HL-60/S4 treated with retinoic acid at 250 ng/mL for 4 days and 3 days (cell line): ENCODE results near the gene SNTB2.

Source experiments
- in situ Hi-C: fragments of 300-500 bp; cut with MboI; formaldehyde crosslinking; loops from 2 replicates; pipeline ENCODE4 v1.7.0; 2022; ENCODE audit warnings: low sequenced_read_pairs

Gene SNTB2

GRCh38 chr16:69179328-69180010 lies 7.5 kb upstream of the SNTB2 start:
- in situ Hi-C loops = no loop called here

DNA sequence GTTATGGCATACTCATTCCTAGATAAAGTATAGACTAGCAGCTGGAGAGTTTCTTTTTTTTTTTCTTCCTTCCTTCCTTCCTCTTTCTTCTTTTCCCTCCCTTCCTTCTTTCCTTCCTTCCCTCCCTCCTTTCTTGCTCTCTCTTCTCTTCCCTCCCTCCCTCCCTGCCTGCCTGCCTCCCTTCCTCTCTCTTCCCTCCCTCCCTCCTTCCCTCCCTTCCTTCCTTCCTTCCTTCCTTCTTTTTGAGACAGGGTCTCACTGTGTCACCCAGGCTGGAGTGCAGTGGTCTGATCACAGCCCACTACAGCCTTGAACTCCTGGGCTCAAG lies 7.0 kb upstream of the SNTB2 start:
- in situ Hi-C loops = no loop called here

DNA sequence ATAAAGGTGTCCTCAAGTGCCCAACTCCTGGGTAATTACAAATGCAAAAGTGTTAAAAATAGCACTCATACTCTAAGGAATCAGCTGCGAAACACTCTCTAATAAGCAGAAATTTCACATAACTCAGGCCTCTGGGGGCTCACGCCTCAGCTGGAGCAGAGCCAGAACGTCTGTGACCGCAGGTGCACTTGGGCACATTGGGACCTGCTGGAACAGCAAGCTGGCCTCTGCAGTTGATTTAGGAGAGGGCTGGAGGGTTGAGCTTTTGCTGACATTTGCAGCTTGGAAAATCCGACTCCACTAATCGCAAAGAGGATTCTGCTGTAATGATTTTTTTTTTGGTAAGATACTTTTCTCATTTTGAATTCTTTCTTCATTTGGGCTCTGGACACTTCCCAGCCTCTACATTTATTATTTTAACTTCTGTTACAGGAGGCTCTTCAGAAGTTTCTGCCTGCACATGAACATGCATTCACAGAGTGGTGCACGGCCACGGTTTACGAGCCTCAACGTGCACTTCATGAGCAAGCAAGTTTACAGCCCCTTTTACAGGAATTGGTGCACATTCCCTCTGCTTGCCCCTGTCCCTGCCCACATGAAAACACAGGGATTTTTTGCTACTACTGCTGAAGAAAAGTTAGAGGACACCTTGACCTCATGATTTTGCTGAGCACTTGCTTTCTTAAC lies 4.1 kb upstream of the SNTB2 start:
- in situ Hi-C loops = no loop called here

DNA sequence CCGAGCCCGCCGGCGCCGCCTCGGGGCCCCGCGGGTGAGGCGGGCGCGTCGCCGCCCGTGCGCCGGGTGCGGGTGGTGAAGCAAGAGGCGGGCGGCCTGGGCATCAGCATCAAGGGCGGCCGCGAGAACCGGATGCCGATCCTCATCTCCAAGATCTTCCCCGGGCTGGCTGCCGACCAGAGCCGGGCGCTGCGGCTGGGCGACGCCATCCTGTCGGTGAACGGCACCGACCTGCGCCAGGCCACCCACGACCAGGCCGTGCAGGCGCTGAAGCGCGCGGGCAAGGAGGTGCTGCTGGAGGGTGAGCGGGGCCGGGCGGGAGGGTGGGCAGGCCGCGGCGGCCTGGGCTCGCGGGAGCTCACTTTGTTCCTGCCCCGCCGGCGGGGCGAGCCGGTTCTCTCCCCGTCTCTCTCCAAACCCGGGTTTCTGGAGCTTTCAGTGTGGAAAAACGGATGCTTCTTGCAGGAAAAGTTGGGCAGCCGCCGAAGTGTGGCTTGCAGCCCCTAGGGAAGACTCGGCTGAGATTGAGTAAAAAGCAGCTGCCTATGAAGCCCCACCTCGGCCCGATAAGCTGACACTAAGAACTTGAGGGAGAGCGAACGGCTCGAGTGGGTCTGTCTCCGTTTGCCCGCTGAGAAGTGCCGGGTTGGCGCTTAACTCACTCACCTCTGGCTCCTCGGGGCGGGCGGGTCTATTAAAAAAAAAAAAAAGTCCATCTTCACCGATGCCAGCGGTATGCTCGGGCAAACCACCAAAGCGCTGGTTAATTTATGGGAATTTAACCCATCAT lies 677 bp downstream of the SNTB2 start:
- in situ Hi-C loops = no loop called here

- in situ Hi-C loops = no loop called here
Measured at GRCh38 chr16:69188236-69188549, 1.2 kb downstream of the SNTB2 start.

DNA sequence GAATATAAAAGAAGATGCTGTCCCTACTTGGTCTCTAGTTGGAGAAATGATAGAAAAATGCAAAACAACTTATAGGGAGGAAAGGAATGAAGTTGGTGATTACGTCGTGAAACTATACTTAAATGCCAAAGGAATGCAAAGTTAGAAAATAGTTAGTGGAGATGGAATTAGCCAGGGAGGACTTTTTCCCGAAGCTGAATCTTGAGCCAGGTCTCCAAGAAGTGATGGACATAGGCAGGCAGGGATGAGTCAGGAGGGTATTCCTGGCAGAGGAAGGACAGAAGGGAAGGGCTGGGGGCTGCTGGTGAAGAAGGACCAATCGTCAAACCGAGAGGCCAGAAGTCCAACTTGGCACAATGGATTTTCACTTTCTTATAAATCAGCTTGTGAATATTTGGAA lies 1.8 kb downstream of the SNTB2 start:
- in situ Hi-C loops = no loop called here

GRCh38 chr16:69190046-69190588 lies 3.2 kb downstream of the SNTB2 start:
- in situ Hi-C loops = no loop called here

DNA sequence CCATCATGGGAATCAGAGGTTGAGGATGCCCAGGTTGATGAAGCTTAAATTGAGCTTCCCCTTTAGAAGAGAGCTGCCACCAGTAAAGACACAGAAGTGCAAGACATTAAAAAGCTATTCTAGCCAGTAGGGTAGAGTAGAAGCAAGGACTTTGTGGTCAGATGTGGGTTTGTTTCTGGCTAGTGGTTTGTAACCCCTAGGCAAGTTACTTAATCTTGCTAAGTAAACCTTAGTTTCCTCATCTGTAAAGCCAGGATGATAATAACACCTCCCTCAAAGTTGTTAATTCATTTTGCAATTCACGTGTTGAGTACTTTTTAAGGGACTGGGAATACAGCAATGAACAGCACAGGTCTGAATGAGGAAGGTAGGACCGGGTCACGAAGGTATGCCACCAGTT lies 3.6 kb downstream of the SNTB2 start:
- in situ Hi-C loops = no loop called here

- in situ Hi-C loops = no loop called here
Measured at GRCh38 chr16:69191136-69191535, 4.2 kb downstream of the SNTB2 start.

DNA sequence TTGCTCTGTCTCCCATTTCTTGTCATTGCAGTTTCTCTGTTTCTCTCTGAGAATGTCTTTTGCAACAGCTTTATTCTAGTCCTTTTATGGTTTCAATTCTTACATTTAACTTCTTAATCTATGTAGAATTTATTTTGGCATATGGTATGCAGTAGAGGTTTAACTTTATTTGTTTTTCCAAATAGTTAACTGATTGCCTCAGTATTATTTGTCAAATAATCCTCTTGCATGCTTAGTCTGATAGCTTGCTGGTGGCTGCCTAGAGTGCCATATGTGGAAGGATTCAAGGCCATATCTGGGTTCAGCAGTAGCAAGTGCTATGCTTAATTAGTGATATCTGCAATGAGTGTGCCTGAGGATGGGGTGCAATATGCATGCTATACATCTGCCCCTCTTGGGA lies 6.9 kb downstream of the SNTB2 start:
- in situ Hi-C loops = no loop called here

GRCh38 chr16:69194488-69194887 lies 7.5 kb downstream of the SNTB2 start:
- in situ Hi-C loops = no loop called here

DNA sequence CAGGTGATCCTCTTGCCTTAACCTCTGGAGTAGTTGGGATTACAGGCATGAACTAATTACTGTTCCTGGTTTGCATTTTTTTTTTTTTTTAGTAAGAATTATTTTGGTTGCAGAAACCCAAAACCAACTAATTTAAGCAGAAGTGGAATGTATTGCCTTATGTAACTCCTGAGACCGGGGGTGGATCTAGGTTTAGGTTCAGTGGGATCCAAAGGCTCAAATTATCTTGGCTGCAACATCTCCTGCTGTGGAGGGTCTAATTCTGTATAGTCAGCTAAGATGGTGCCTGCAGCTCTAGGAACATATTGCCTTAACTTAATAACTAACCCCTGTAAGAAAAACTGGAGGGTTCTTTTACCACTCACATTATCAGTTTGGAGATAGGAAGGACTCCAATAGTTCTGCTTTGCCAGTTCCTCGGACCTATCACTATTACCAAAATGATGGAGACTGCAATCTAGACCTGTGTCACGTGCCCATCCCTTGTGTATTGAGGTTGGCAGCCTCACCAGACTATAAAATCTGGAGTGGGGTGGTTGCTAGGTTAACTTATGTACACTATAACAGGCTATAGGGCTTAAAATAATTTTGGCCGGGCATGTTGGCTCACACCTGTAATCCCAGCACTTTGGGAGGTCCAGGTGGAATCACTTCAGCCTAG lies 8.5 kb downstream of the SNTB2 start:
- in situ Hi-C loops = no loop called here

DNA sequence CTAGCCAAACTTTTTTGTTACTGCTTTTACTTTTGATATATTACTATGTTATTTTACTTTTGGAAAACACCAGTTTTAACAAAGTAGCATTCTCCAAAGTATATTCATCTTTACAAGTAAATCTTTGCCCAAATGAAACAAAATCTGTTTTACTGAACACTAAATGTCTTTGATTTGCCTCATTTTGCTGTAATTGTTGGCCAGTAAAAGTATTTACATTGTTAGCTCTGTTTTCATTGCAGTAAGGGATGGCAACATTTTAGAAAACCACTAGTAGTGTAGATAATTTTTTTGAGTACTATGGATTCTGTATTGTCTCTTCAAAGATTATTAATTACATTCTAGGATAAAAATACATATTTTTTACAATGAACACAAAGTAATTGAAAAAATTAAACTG lies 10.6 kb downstream of the SNTB2 start:
- in situ Hi-C loops = no loop called here

DNA sequence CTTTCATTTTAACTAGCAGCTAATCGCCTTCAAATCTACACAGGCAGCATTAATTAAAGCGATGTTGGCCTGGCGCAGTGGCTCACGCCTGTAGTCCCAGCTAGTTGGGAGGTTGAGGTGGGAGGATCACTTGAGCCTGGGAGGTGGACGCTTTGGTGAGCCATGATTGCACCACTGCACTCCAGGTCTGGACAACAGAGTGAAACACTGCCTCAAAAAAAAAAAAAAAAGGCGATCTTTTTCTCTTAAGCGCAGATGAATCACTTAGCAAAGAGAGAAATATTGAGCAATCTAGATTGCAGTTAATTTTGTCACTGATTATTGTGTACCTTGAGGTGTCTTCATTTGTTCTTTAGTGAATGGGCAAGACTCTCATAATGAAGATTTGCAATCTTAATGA lies 12.4 kb downstream of the SNTB2 start:
- in situ Hi-C loops = no loop called here

DNA sequence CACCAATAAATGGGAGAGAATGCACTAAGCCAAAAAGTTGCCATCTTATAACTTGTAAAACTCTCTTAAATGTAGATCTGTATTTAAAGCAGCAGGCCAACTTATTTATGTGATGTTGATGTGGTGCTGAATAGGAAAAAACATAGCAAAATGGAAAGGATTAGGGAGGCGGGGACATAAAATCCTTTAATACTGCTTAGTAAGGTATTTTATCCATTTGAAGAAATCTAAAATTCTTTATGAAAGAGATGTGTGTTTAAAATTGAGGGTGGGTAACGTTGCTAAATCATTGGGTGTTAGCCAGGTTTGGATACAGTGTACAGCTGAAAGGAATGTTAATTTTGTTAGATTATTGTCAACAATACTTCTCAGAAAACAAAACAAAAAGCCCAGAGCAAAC lies 14.3 kb downstream of the SNTB2 start:
- in situ Hi-C loops = no loop called here

DNA sequence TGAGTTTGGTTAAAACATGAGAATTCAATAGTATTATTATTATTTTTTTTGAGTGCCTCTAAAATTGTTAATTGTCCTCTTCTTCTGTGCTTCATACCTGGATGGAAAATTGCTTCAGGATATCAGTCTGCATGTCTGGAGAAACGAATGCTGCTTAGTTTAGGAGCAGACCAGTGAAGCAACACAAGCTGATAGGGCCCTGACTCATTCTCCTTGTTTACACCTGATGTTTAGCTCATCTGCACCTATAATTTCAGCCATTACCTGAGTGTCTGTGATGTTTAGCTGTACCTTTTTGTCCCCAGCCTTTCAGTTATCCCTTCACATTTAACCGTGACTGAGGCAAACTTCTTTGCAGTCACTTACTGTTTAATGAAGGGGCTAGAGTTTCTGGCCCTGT lies 14.8 kb downstream of the SNTB2 start:
- in situ Hi-C loops = no loop called here

- in situ Hi-C loops = no loop called here
Measured at GRCh38 chr16:69204172-69204571, 17.2 kb downstream of the SNTB2 start.

- in situ Hi-C loops = no loop called here
Measured at GRCh38 chr16:69209735-69210134, 22.8 kb downstream of the SNTB2 start.

DNA sequence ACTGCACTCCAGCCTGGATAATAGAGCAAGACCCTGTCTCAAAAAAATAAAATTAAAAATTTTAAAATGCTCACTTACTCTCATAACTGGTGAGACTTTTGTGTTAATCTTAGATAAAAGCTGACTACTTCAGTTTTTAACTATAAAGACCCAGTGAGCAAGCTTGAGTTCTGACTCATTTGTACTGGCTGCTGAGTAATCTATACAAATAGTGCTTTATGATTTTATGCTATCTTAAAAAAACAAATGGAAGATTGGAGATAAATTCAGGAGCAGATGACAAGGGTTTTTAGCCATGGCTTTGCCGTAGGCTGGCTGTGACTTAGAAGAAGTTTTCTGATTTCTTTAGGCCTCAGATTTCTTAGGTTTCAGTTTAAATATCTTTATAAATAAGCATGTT lies 30.5 kb downstream of the SNTB2 start:
- in situ Hi-C loops = no loop called here

- in situ Hi-C loops = no loop called here
Measured at GRCh38 chr16:69219279-69219678, 32.3 kb downstream of the SNTB2 start.

DNA sequence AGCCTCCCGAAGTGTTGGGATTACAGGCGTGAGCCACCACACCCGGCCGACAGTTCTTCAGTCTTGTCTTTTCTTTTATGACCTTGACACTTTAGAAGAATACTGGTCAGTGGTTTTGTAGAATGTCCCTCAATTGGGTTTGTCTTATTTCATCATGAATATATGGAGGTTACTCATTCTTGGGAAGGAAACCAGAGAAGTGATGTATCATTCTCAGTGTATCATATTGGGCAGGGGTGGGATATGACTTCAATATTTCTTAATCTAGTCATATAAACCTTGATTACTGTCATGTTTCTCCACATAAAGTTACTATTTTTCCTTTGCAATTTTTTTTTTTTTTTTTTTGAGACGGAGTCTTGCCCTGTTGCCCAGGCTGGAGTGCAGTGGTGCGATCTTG lies 36.9 kb downstream of the SNTB2 start:
- in situ Hi-C loops = no loop called here

GRCh38 chr16:69225121-69225520 lies 38.2 kb downstream of the SNTB2 start:
- in situ Hi-C loops = no loop called here
